H1 (cell line): ENCODE data around the gene CSF3R. TPM values are rescaled to one million over a fixed set of nuclear protein-coding genes. Genes with fewer than 3 reads are reported as not detected.

Source experiments
- ASH2L ChIP-seq: fragments of 200-600, 300-600 bp; sonication (generic); IDR thresholded peaks from one replicate; pipeline ENCODE4 v1.7.1; 2017; ENCODE audit warnings: low read length
- SRF ChIP-seq: IDR thresholded peaks from 2 replicates; pipeline ENCODE4 v1.6.1; 2011; ENCODE audit warnings: mild to moderate bottlenecking, low read depth, low read length, moderate library complexity
- polyA plus RNA-seq, 7 experiments: library from polyadenylated mRNA; depleted of rRNA in 3 of 7; stranded (reverse) in 5 of 7; unstranded in 2 of 7; fragments of >200 nt in 5 of 7; fragments of 200-250 nt in 2 of 7; gene quantifications; 1 replicate in 5 of 7; 2 replicates in 1 of 7; 4 replicates in 1 of 7; pipeline versions ENCODE4 v1.2.1 to v1.2.3, GENCODE V29; 2011 to 2013; ENCODE audit warnings: missing spikeins in 2 of 7, mixed read lengths in 2 of 7
- total RNA-seq: library from RNA; stranded (reverse); fragmentation: NEBNext Ultra II Directional; extraction: Animal tissue kit (Norgen Biotek cat#: 25700); gene quantifications from 2 replicates; pipeline ENCODE4 v1.2.1, GENCODE V29; 2021

CSF3R gene
- total and polyA plus RNA-seq, 2 of the 8 experiments (the other 6 are each of a cell fraction or from before 2014, with no cell fraction given) = not detected

DNA sequence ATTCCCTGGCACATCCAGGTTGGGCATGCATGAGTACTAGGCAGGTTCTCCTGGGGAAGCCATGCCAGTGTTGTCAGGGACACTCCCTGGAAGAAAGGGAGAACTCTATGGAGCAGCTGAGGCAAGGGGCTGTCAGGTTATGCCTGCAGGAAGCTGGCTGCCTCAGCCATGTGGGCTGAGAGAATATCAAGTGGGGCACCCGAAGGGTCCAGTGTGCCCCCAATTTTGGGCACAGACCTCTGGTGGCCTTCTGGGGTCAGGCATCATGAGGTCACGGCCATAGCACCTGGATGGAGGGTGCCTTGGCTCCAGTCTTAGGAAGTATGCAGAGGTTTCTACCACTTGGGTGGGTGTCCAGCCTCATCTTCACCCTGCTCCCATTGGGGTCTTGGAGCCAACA is 2.6 kb downstream of the CSF3R start (continued):
- no peak for TF ChIP-seq ASH2L
- TF ChIP-seq SRF = no peak
